Stimulated activated CD4-positive, alpha-beta T cell treated with anti-CD3 and anti-CD28 coated beads, Interleukin-2, amount 100 ng/mL, for 24 hours (primary cell): ENCODE data around the gene CDH23.
A peak's percentile ranks its signal among the peaks of the same experiment; 100 is the strongest.

Experiments
- DNase-seq, 2 donors: peaks; one replicate each; pipeline ENCODE4 v3.0.0-alpha.2; 2020

Gene CDH23

GRCh38 chr10:71370031-71370430 lies 26.7 kb upstream of the CDH23 start:
- DNase-seq: no peak

GRCh38 chr10:71371750-71372166 lies 25.0 kb upstream of the CDH23 start:
- no peak for DNase-seq

GRCh38 chr10:71372882-71373495 lies 23.7 kb upstream of the CDH23 start:
- no peak for DNase-seq

- no peak for DNase-seq
These were observed 22.1 kb upstream of the CDH23 start for GRCh38 chr10:71374481-71375233.

GRCh38 chr10:71375952-71376351 lies 20.8 kb upstream of the CDH23 start:
- no peak for DNase-seq

- DNase-seq: no peak
These were observed 18.2 kb upstream of the CDH23 start for GRCh38 chr10:71378336-71379117.

- no peak for DNase-seq
These were observed 17.5 kb upstream of the CDH23 start for GRCh38 chr10:71379118-71379766.

GRCh38 chr10:71380841-71381240 lies 15.9 kb upstream of the CDH23 start:
- DNase-seq: no peak

GRCh38 chr10:71381611-71382010 lies 15.1 kb upstream of the CDH23 start:
- DNase-seq: no peak

GRCh38 chr10:71382028-71382427 lies 14.7 kb upstream of the CDH23 start:
- DNase-seq: no peak

GRCh38 chr10:71382757-71383156 lies 14.0 kb upstream of the CDH23 start:
- no peak for DNase-seq

GRCh38 chr10:71383972-71384687 lies 12.6 kb upstream of the CDH23 start:
- peak; percentile 83 to 86 for DNase-seq

- no peak for DNase-seq
These were observed 8.5 kb upstream of the CDH23 start for GRCh38 chr10:71388171-71388570.

GRCh38 chr10:71388583-71389310 lies 8.0 kb upstream of the CDH23 start:
- DNase-seq: no peak

GRCh38 chr10:71389768-71390460 lies 6.8 kb upstream of the CDH23 start:
- no peak for DNase-seq

- DNase-seq: no peak
These were observed 6.3 kb upstream of the CDH23 start for GRCh38 chr10:71390461-71390835.

GRCh38 chr10:71390921-71391690 lies 5.6 kb upstream of the CDH23 start:
- DNase-seq: no peak

- no peak for DNase-seq
These were observed 5.0 kb upstream of the CDH23 start for GRCh38 chr10:71391701-71392100.

- DNase-seq: peak in 1 of 2 donors; percentile 6
These were observed 4.4 kb upstream of the CDH23 start for GRCh38 chr10:71392292-71392691.
